GM21737 (cell line): Measurements from ENCODE around the gene FER.
"Not testable (repeated sequence)": the region's sequence is repeated elsewhere in the genome, so short reads cannot be mapped to it uniquely, and the experiment has no call there.

Experiments used
- ATAC-seq: cut with Tn5 transposase; IDR thresholded peaks from one replicate; pipeline ENCODE4 v1.9.1; 2021; ENCODE audit warnings: mild to moderate bottlenecking, moderate library complexity; ENCODE audit not compliant: unreplicated experiment

Gene FER

DNA sequence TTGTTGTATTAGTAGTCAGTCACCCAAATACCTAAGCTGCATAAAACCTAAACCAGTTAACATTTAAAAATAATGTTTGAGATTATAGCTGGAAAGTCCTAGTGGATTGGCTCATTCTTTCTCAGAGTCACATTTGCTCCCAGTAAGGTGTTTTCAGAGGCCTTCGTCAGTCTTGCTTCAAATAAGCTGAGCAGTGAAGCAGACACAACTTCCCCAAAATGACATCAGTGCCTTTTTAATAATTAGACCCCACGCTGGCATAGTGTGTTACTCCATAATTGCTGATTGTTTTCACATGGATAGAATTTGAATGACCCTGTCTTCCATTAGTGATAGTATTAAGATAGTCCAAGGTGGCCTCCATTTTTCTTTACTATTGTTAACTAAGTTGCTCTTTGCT lies 416.3 kb downstream of the FER start:
- no peak for ATAC-seq

DNA sequence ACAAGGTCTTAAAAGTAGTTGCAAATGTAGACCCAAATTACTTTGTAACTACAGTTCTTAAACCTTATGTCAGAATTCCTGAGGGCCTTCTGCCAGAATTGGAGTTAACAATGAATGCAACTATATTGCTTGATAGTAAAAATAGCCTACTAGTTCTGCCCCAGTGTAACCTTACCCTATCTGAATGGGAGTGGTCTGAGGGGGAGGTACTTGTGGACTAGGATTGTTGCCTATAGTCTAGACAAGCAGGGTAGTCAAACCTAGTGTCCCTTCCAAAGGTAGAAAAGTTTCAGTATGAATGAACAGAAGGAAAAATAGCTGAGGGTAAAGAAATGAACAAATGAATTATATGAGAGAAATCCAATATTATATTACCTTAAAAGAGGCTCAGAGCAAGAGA lies 419.9 kb downstream of the FER start:
- no peak for ATAC-seq

DNA sequence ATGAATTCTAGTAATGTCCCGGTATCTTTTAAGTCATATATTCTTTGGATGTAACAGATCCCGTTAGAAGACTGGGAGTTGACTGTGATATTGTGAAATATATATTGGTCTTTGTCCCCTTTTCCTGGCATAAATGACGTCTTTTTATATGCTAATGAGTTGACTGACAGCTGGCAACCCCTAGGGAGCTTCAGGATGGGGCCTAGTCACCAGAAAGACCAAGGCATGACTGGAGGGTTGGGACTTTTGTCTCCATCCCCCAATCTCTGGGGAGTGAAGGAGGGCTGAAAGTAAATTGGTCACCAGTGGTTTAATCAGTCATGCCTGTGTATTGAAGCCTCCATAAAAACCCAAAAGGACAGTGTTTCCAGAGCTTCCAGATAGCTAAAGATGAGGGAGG lies 420.5 kb downstream of the FER start:
- ATAC-seq = no peak

DNA sequence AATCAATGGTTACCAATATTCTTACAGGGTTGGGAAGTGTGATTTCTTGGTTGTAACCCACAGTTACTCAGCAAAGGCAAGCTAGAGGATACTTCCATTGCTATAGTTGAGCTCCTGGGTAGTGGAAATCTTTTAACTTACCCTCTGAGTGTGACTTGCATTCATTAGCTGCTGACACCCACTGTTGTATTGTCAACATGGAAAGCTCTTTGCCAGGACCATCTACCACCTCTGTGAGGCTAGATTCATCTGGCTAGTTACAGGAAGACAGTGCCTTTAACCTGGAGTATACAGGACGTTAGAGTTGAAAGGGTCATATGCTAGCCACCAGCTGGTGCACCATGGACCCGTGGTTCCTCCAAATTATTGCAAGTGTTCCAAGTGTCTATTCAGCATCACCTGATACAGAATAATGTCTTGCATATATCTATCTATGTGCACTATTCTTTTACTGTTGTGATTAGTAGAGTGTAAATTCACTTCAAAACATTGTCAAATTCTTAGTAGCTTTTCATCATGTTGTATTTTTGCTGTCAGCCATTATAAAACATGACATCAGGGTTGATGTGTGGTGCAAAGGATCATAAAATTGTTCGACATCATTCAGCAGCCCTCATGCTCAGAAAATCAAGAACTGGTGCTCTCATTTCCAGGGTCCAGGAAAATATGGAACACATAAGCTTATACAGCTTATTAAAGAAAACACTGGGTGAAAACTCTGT lies 423.1 kb downstream of the FER start:
- no peak for ATAC-seq

DNA sequence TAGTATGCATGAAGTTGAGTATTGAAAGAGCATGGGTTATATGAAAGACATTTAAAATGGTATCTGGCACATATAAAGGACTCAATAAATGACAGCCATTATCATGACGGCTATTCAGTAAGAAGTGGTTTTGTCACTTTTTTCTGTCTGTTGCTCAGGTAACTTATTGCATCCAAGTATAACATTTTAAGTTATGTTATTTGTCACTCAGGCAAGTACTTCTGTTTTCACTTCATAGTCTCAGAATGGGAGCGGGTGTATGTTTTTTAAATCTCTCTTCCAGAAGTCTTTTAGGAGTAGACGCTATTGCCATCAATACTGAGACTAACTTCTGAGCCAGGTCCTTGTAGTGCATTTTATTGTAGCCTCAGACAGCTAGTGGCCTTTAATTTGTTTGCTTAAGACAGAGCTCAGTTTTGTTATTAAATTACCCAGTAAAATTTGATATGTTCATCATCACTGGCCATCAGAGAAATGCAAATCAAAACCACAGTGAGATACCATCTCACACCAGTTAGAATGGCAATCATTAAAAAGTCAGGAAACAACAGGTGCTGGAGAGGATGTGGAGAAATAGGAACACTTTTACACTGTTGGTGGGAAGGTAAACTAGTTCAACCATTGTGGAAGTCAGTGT lies 423.9 kb downstream of the FER start:
- not testable (repeated sequence) for ATAC-seq

DNA sequence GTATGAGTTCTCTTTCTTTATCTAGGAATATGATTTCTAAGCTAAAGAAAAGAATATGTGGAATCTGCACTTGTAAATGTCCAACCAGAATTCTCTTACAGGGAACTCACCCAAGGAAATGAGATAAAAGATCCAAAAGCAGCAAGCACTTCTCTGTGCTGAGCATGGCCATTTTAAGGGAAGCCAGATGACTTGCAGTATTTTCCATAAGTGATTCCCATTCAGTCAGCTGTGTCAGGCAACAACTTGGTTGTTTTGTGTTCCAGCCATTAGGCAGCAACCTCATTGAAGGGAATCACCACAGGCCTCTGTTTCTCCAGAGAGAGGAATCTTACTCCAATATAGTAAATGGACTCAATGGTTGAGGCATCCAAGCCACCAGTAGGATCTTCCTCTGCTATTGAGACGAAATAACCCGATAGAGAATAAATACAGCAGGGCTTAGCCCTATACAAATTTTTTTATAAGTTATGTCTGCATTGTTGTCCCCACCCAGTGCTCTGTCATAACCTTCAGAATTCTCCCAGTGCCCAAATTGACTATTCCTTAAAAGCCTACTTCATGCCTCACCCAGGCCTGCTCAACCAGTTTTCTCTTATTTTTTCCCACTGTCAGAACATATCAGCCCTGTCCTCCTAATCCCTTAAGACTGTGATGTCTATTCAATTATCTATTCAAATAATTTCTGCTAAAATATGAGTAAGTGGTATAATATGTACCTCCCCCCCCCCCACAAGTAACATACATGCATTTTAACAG lies 425.5 kb downstream of the FER start:
- ATAC-seq = no peak

DNA sequence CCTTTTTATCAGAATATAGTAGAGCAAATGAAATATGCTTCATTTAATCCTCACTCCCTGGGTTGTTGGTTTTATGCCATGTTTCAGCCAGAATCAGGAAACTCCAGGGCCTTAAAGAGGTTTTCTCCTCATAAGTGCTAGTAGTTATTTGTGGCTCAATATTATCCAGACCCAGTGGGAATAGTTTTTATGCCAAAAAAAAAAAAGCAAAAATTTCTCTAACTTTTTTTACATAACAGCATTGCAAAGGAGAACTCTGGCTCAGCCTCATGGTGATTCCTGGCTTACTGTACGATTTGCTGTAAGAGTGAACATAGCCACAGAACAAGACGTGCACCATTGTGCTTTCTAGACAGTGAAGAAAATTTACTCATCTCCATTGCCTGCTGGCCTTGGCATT lies 429.5 kb downstream of the FER start:
- ATAC-seq = no peak

DNA sequence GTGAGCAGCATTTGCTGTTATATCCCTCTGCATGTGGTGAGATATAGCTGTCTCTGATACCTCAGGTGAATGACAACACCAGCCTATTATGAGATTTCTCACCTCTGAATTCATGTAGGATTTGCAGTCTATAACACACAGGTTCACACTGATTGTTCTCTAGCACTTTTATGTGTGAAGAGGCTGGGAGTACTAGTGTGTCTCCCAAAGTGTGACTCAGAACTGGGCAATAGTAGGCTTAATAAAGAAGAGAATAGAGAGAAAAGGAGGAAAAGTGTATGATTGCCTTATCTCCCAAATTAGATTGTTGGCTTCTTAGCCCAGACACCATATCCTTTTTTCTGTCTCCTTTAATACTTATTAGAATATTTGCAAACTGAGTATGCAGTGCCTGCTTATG lies 430.1 kb downstream of the FER start:
- no peak for ATAC-seq

DNA sequence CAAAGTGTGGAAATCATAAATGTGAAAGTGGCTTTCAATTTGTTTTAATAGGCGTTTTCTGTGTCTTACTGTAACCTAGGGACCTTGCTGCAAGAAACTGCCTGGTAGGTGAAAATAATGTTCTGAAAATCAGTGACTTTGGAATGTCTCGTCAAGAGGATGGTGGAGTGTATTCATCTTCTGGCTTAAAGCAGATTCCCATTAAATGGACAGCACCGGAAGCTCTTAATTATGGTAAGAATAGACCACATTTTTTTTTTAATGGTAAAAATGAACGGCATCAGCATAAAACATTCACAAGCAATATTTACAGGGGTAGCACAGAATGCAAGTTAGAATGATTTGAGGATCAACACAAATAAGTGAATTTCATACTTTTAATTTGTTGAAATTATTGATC lies 433.0 kb downstream of the FER start:
- no peak for ATAC-seq

DNA sequence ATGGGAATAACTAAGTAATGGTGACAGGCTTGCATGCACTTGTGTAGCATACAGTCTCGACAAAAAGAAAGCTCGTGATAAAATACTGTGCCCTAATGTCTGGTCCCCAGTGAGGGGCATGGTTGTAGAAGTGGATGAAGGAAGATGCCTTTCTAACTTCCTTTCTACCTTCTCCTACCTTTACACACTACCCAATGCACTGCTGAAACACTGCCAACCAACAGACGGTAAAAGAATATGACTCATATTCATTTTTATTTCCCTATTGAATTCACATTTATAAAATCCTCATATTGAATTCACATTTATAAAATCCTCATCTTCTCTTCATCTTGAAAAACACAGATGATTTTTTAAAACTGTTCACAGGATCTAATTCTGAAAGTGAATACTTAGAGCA lies 439.1 kb downstream of the FER start:
- no peak for ATAC-seq

DNA sequence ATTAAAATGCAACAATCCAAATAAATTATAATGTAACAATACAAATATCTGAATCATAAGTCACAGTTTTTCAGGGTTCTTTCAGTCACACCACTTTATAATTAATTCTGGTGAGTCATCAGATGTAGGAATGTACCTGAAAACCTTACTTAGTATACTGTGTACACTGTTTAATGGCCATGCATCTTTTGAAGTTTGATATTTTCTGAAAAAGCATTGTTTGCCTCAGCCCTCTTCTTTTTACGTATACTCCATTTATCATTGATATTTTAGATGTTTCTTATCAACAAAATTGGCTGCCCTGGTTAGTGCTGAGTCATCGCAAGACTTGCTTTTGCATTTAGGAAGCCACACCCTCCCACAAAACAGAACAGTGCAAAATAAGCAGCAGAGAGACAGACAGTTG lies 443.5 kb downstream of the FER start:
- no peak for ATAC-seq

DNA sequence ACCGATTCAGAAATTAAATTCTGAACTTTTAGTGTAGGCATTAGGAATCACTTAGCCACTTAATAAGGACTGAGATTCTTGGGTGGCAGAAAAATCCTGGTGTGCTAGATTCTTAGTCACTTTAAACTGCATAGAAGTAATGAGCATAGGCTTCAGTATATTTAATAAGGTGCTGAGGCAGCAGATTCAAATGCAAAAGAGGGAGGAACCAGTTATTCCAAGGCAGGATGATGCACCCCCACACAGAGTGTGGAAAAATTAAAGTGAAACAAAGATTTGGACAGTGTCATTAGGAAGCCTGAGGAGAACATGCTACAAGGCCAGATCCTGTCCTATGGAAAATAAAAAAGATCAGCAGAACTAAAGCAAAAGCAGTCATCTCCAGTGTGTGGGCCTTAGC lies 444.3 kb downstream of the FER start:
- no peak for ATAC-seq

DNA sequence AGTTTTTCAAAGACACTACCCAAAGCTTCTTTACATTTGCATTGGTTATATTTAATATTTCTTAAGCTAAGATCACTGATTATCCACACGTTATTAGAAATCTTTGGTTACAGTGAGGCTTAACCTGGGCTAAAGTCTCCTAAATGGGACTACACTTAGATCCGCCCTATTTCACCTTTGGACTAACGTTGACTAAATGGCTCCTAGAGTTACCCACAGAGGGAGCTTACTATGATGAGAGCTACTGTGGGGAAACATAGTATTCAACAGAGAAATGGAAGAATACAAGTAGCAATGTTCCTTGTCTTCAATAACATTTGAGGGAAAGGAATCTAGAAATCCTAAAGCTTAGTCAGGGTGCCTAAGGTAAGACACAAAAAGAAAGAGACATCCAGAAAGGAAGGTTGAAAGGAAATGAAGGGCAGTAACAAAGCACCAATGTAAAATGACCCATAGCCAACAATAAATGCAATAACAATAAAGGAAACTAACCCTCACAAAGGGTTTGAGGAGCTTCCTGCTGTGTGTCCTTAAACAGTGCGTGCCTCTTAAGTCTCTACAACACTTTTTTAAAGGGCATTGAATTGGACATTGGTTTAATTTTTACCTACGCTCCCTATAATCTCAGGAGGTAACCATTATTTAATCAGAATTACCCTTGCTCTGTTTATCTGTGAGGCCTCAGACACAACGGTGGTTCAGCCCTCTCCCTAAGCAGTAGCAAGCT lies 445.0 kb downstream of the FER start:
- ATAC-seq = no peak

DNA sequence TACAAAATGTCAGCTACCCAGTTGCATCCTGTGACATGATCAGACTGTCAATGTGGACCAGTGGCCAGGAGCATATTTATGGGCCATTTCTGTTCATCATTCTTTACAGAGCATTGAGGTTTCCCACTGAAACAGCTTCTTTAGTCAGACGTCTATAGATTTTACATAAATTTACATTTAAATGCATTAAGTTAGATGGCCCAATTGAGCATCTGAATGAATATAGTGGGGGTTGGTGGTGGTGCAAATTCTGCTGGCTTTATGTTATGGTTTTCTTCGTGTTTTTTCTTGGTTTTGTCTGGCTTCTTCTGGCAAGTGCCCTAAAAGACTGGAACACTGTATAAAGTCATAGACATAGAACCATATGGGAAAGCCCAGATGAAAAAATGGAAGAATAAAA lies 448.0 kb downstream of the FER start:
- no peak for ATAC-seq

DNA sequence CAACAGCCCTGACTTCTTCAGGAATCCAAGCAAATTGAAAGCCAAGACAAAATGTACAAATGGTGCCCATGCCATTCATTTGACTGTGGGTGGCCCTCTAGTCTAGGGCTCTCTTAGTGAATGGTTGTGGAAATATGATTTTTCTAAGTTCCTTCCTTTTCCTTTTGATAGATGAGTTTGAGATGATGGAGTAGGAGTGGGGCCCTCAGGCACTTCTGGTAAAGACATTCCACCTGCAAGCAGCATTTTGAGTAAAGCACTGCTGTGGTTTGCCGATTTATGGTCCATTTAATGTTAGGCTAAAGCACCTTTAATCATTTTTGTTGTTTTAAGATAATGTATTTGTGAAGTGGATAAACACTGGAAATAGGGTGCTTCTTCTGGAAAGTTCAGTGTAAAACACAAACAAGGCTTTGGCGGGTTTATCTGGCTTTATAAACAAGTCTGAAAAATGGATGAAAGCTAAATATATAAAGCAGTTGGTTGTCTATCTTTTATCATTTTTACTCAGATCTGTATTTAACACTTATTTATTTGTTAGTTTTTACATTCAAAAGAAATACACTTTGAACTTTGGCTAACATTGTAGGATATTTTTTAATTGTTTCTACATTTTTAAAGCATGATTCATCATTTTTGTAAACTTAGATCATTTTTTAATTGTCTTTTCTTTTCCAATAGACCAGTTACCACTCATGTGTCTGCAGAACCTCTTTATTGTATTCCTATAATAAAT lies 448.6 kb downstream of the FER start:
- ATAC-seq = no peak

DNA sequence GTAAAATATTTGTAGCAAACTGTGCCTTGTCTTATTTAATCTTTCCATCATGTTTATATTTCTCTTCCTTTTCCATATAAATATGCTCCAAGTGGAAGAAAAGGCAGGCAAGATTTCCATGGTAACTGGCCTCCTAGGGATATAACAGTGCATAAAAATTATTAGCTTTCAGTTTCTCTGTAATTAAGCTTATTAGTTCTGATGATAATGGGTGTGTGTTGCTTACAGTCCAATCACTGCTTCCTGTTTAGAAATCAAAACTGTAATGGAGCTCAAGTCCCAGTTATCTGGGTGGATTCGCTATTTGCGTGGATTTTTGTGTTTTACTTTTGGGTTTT lies 449.1 kb downstream of the FER start:
- no peak for ATAC-seq

DNA sequence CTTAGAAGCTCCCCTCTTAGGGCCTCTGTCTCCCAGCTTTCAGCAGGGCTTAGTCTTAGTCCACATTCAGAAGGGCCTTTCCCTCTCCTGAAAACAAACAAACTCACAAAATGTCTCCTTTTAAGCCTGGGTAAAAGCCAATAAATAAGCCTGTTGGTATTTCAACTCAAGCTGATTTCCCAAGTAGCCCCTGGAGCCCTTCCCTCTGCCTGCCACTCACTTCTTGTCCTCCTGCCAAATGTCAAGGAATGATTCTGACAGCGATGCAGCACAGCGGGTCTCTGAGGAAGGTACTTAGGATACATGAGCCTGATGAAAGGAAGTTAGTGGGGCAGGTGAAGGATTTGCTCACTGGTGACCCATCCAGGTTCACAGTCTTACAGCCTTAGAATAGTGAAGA lies 451.6 kb downstream of the FER start:
- no peak for ATAC-seq

DNA sequence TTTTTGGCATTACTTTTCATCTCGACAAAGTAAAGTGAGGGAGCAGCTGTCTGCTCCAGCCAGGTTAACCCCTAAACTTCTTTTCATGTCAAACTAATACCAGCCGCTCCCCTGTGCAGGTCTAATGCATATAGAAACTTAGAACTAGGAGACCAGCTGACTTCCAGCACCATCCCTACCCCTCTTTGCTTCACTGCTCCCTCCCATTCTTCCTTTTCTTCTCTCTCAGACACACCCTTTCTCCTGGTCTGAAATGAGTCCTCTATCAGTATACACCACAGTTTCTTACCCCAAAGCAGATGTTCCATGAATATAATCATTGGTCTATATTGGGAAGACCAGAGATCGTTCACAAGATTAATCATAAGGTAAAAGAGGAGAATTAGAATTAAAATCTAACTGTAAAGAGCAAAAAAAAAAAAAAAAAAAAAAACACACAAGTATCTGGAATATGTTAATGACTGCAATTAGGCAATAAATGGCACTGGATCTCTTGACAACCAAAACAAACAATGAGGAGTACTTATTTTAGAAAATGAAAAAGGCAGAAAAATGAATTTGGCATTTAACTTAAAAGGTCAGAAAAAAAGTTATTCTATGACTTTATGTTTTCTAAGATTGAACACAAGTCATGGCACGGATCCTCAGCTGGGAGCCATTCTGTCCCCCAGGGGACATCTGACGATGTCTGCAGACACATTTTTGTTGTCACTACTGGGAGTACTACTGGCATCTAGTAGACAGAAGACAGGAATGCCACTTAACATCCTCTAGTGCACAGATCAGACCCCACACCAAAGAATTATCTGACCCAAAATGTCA lies 452.3 kb downstream of the FER start:
- ATAC-seq = no peak

DNA sequence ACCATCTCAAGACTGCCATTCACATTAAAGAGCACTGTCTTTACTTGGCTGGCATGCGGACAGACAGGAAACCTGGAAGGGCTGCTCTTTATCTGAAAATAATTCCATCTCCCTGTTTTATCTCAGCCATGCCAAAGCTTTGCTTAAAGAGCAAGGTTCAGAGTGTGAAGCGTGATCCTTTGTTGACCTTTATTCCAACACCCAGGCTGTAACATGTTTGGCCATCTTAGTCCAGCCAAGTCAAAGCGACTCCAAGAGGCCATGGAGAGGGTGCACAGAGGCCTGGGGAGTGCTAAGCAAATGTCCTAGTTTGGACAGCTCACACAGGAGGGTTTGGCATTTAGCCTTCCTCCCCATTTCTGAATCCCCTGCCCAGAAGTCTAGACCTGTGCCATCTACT lies 467.3 kb downstream of the FER start:
- ATAC-seq = no peak

DNA sequence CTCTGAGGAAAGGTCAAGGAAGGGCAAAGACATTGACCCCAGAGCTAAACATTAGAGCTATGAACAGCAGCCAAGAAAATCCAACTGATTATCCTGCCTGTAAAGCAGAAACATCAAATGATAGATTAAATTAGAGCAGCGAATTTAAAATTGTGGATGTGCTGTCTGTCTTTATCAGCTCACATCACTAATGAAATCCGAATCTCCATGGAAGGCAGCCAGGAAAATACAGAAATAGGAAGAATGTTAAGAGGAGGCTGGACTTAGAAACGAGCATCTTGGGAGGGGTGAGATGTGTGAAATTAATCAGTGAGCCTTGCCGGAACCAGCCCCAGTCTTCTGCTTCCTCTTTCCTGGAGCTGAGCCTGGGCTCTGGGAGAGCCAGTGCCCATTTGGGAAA lies 471.1 kb downstream of the FER start:
- no peak for ATAC-seq
